ENCODE measurements around the gene PYROXD2.
A peak's percentile ranks its signal among the peaks of the same experiment; 100 is the strongest.

The PYROXD2 gene

DNA sequence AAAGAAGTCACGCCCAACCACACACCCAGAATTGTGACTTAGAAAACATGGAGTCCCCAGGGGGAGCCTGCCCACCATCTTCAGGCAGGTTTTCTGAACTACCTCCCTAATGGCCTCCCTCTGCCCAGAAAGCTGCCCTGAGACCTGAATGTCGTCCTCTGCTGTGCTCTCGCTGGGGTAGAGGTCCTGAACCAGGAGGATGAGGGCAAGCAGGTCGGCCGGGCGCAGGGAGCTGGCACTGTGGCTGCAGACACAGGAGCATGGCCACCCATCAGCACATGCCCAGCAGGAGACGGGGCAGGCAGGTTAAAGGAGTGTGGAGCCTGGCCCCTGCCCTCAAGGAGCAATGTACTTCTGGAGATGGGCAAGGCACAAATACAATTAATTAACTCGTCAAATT, 15.4 kb upstream of the PYROXD2 start:
- no peak overlapping the region for H2AK5ac ChIP-seq (ENCODE audit: low read depth, low read length)

DNA sequence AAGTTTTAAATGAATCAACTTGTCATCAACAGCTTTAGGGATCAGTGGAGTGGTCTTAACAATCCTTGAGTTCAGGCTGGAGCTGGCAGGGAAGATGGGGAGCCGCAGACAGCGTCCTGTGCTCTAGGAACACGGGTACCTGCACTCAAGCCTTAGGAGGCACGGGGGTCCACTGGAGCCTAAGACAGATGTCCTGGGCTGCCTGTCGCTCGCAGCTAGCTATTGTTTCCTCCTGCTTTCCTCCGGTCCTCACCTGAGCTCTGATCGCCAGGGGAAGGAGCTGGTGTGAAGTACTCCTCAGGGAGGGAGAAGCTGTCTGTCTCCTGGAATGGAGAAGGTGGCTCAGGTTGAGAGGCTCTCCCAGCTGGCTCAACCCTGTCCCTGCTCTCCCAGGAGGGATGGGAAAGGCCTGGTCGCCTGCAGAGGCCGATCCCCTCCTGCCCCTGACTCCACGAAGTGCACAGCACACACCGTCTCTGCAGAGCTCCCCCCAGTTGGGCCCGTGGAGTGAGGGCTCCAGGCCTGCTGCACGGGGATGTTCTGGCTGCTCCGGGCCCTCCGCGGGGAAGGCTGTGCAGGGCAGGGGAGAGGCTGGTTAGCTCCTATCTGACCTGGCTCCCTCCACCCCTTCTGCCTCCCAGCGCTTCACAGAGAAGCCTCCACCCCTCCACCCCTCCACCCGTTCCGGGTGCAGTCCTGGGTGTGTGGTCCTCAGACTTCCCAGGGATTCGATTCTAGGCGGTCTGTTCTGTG, 14.5 kb upstream of the PYROXD2 start:
- Histone ChIP-seq H3K4me3 (ENCODE audit: low read length in 2 of 2) (no peak overlapping the region), H3K23ac (ENCODE audit: low read depth, low read length, poor library complexity) (no peak overlapping the region), H4K91ac (ENCODE audit: low read depth, low read length, poor library complexity) (no peak overlapping the region), H2BK120ac (ENCODE audit: low read depth, low read length) (no peak overlapping the region), H2BK15ac (ENCODE audit: low read length) (no peak overlapping the region), H3K4me1 (ENCODE audit: control insufficient read depth in 2 of 2, insufficient read depth in 1 of 2, low read depth in 1 of 2, low read length in 2 of 2) (no peaks in the 10 kb centered on the region), H3K14ac (ENCODE audit: low read length) (peak overlapping the region; percentile 17), H3K9ac (ENCODE audit: low read depth, low read length, poor library complexity) (no peak overlapping the region), H2BK12ac (ENCODE audit: low read length) (no peak overlapping the region), H3K18ac (ENCODE audit: low read length) (peak overlapping the region; percentile 33), H2AFZ (ENCODE audit: low read length) (no peak overlapping the region), H3K27me3 (ENCODE audit: control insufficient read depth in 3 of 3, insufficient read depth in 3 of 3, low read depth in 1 of 3, low read length in 3 of 3) (no peaks in the 10 kb centered on the region), H3K4me2 (ENCODE audit: insufficient read depth, low read length, poor library complexity, severe bottlenecking) (no peak overlapping the region), H3K36me3 (replicated peaks in 1 of 2; ENCODE audit: control insufficient read depth in 2 of 2, insufficient read depth in 2 of 2, low read length in 2 of 2) (peaks cover 30 to 69% of the 10 kb centered on the region in 2 donors), H3K4ac (ENCODE audit: low read length) (no peak overlapping the region), H3K79me1 (ENCODE audit: low read depth, low read length) (no peaks in the 10 kb centered on the region), H2AK5ac (ENCODE audit: low read depth, low read length) (no peak overlapping the region), H2BK5ac (ENCODE audit: low read length) (no peak overlapping the region), H4K8ac (ENCODE audit: low read depth, low read length) (no peak overlapping the region), H3K9me3 (replicated peaks in 1 of 2; ENCODE audit: control insufficient read depth in 2 of 2, insufficient read depth in 1 of 2, low read depth in 1 of 2, low read length in 2 of 2) (peaks cover 10 to 30% of the 10 kb centered on the region in 2 donors), H3K27ac (replicated peaks; ENCODE audit: low read length) (no peak overlapping the region)
- DNase-seq (ENCODE audit: low spot score): no peak
- no CpG with 5 or more reads among the region's 22 CpGs for whole genome bisulfite sequencing, 2 donors (ENCODE audit: extremely low coverage in 2 of 2, insufficient read length in 2 of 2, insufficient replicate concordance in 1 of 2)

More for the DNA sequence above, 15.4 kb upstream of the PYROXD2 start:
- H4K8ac ChIP-seq (ENCODE audit: low read depth, low read length): no peak overlapping the region
- H3K9ac ChIP-seq (ENCODE audit: low read depth, low read length, poor library complexity): peak overlapping the region; percentile 30
- no peak overlapping the region for H2BK15ac ChIP-seq (ENCODE audit: low read length)
- no peak overlapping the region for H3K23ac ChIP-seq (ENCODE audit: low read depth, low read length, poor library complexity)
- H3K27me3 ChIP-seq (ENCODE audit: control insufficient read depth in 3 of 3, insufficient read depth in 3 of 3, low read depth in 1 of 3, low read length in 3 of 3): no peaks in the 10 kb centered on the region
- no peaks in the 10 kb centered on the region for H3K4me1 ChIP-seq (ENCODE audit: control insufficient read depth in 2 of 2, insufficient read depth in 1 of 2, low read depth in 1 of 2, low read length in 2 of 2)
- H3K9me3 ChIP-seq (replicated peaks in 1 of 2; ENCODE audit: control insufficient read depth in 2 of 2, insufficient read depth in 1 of 2, low read depth in 1 of 2, low read length in 2 of 2): peaks cover 12 to 30% of the 10 kb centered on the region in 2 donors
- H3K36me3 ChIP-seq (replicated peaks in 1 of 2; ENCODE audit: control insufficient read depth in 2 of 2, insufficient read depth in 2 of 2, low read length in 2 of 2): peaks cover 38 to 78% of the 10 kb centered on the region in 2 donors
- no peaks in the 10 kb centered on the region for H3K79me1 ChIP-seq (ENCODE audit: low read depth, low read length)
- no peak overlapping the region for H3K27ac ChIP-seq (replicated peaks; ENCODE audit: low read length)
- H2AFZ ChIP-seq (ENCODE audit: low read length): no peak overlapping the region
- H3K4me2 ChIP-seq (ENCODE audit: insufficient read depth, low read length, poor library complexity, severe bottlenecking): no peak overlapping the region
- H4K91ac ChIP-seq (ENCODE audit: low read depth, low read length, poor library complexity): no peak overlapping the region
- H3K14ac ChIP-seq (ENCODE audit: low read length): no peak overlapping the region
- H2BK120ac ChIP-seq (ENCODE audit: low read depth, low read length): no peak overlapping the region
- H3K4ac ChIP-seq (ENCODE audit: low read length): no peak overlapping the region
- H2BK5ac ChIP-seq (ENCODE audit: low read length): no peak overlapping the region
- WGBS, 2 donors (ENCODE audit: extremely low coverage in 2 of 2, insufficient read length in 2 of 2, insufficient replicate concordance in 1 of 2): no CpG with 5 or more reads among the region's 8 CpGs
- no peak for DNase-seq (ENCODE audit: low spot score)
- no peak overlapping the region for H2BK12ac ChIP-seq (ENCODE audit: low read length)
- no peak overlapping the region for H3K4me3 ChIP-seq (ENCODE audit: low read length in 2 of 2)
- no peak overlapping the region for H3K18ac ChIP-seq (ENCODE audit: low read length)

DNA sequence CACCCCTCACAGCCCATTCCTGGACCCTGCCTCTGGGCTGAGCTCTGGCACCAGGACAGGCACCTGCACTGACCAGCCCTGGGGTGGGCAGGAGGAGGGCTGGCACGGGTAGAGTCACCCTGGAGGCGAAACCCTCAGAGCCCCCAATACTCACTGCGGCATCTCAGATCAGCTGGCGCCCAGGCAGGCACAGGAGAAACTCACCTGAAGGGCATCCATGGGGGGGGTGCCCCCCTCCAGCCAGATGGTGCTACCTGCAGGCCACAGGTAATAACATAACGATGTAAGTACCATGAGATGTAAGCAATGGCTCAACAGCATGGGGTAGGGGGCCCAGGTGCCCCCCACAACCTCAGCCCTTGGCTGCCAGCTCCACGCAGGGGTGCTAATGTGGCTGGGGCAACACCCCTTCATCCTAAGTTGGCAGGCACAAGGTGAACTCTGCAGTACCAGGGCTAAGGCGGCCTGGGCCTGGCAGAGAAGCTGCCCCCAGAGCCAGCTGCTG, 12.1 kb upstream of the PYROXD2 start:
- Histone ChIP-seq H2BK5ac (ENCODE audit: low read length) (no peak overlapping the region), H3K36me3 (replicated peaks in 1 of 2; ENCODE audit: control insufficient read depth in 2 of 2, insufficient read depth in 2 of 2, low read length in 2 of 2) (peaks cover 21 to 53% of the 10 kb centered on the region in 2 donors)

DNA sequence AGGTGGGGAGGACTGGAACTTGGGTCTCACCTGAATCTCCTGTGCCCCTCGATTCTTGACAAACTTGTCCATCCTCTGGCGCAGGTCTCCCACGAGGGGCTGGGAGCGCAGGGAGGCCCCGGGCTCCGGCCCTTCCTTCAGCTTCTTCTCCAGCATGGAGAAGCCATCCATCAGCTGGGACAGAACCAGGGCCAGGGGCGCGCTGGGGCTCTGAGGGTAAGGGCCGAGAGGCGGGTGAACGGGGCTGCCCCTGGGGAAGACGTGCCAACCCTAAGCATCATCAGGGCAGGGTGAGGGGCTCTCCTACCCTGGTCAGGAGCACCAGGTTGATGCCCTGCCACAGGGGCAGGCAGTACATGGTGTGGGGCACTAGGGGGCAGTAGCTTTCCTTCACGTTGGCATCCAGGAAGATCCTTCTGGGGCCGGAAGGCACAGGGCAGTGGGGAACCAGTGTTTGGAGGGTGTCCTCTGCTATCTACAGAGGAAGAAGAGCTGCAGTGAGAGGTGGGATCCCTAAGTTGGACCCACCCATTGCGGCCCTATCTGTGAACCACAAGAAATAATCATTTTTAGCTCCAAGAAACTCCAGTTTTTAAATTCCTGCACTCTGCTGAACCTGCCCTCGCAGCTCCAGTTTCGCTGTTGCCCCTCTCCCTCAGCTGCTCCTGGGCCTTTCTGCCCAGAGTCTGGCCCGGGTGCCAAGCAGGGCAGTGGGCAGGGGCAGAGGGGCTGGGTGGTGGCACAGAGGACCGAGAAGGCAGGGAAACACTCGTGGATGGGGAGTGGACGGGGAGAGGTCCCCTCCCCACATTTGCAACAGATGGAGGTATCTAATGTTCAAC, 10.8 kb upstream of the PYROXD2 start:
- WGBS, 2 donors (ENCODE audit: extremely low coverage in 2 of 2, insufficient read length in 2 of 2, insufficient replicate concordance in 1 of 2): no CpG with 5 or more reads among the region's 21 CpGs
- peak; percentile 46 for DNase-seq (ENCODE audit: low spot score)
- Histone ChIP-seq H4K91ac (ENCODE audit: low read depth, low read length, poor library complexity) (no peak overlapping the region), H2BK120ac (ENCODE audit: low read depth, low read length) (no peak overlapping the region), H3K4me1 (ENCODE audit: control insufficient read depth in 2 of 2, insufficient read depth in 1 of 2, low read depth in 1 of 2, low read length in 2 of 2) (no peaks in the 10 kb centered on the region), H3K4me3 (ENCODE audit: low read length in 2 of 2) (no peak overlapping the region), H3K27me3 (ENCODE audit: control insufficient read depth in 3 of 3, insufficient read depth in 3 of 3, low read depth in 1 of 3, low read length in 3 of 3) (no peaks in the 10 kb centered on the region), H2AFZ (ENCODE audit: low read length) (no peak overlapping the region), H3K23ac (ENCODE audit: low read depth, low read length, poor library complexity) (no peak overlapping the region), H3K36me3 (replicated peaks in 1 of 2; ENCODE audit: control insufficient read depth in 2 of 2, insufficient read depth in 2 of 2, low read length in 2 of 2) (peaks cover 11 to 39% of the 10 kb centered on the region in 2 donors), H3K79me1 (ENCODE audit: low read depth, low read length) (no peaks in the 10 kb centered on the region), H3K9me3 (replicated peaks in 1 of 2; ENCODE audit: control insufficient read depth in 2 of 2, insufficient read depth in 1 of 2, low read depth in 1 of 2, low read length in 2 of 2) (peaks cover 0 to 2% of the 10 kb centered on the region in 2 donors), H3K9ac (ENCODE audit: low read depth, low read length, poor library complexity) (peak overlapping the region; percentile 14), H3K27ac (replicated peaks; ENCODE audit: low read length) (no peak overlapping the region), H3K4me2 (ENCODE audit: insufficient read depth, low read length, poor library complexity, severe bottlenecking) (no peak overlapping the region), H2BK5ac (ENCODE audit: low read length) (no peak overlapping the region), H3K14ac (ENCODE audit: low read length) (no peak overlapping the region), H2AK5ac (ENCODE audit: low read depth, low read length) (peak overlapping the region; percentile 88), H2BK15ac (ENCODE audit: low read length) (no peak overlapping the region), H3K4ac (ENCODE audit: low read length) (no peak overlapping the region), H3K18ac (ENCODE audit: low read length) (peak overlapping the region; percentile 70), H2BK12ac (ENCODE audit: low read length) (no peak overlapping the region), H4K8ac (ENCODE audit: low read depth, low read length) (no peak overlapping the region)

More for the DNA sequence above, 12.1 kb upstream of the PYROXD2 start:
- H3K18ac ChIP-seq (ENCODE audit: low read length): peak overlapping the region; percentile 45
- H3K4ac ChIP-seq (ENCODE audit: low read length): no peak overlapping the region
- peak overlapping the region; percentile 65 for H2AK5ac ChIP-seq (ENCODE audit: low read depth, low read length)
- no peak overlapping the region for H3K14ac ChIP-seq (ENCODE audit: low read length)
- peaks cover 10 to 13% of the 10 kb centered on the region in 2 donors for H3K9me3 ChIP-seq (replicated peaks in 1 of 2; ENCODE audit: control insufficient read depth in 2 of 2, insufficient read depth in 1 of 2, low read depth in 1 of 2, low read length in 2 of 2)
- H2BK15ac ChIP-seq (ENCODE audit: low read length): no peak overlapping the region
- H3K4me1 ChIP-seq (ENCODE audit: control insufficient read depth in 2 of 2, insufficient read depth in 1 of 2, low read depth in 1 of 2, low read length in 2 of 2): no peaks in the 10 kb centered on the region
- no peak overlapping the region for H3K9ac ChIP-seq (ENCODE audit: low read depth, low read length, poor library complexity)
- no peaks in the 10 kb centered on the region for H3K27me3 ChIP-seq (ENCODE audit: control insufficient read depth in 3 of 3, insufficient read depth in 3 of 3, low read depth in 1 of 3, low read length in 3 of 3)
- no peak overlapping the region for H3K23ac ChIP-seq (ENCODE audit: low read depth, low read length, poor library complexity)
- no peak overlapping the region for H4K8ac ChIP-seq (ENCODE audit: low read depth, low read length)
- no peak overlapping the region for H2BK12ac ChIP-seq (ENCODE audit: low read length)
- no peak for DNase-seq (ENCODE audit: low spot score)
- H2BK120ac ChIP-seq (ENCODE audit: low read depth, low read length): no peak overlapping the region
- WGBS, 2 donors (ENCODE audit: extremely low coverage in 2 of 2, insufficient read length in 2 of 2, insufficient replicate concordance in 1 of 2): no CpG with 5 or more reads among the region's 7 CpGs
- H2AFZ ChIP-seq (ENCODE audit: low read length): no peak overlapping the region
- no peak overlapping the region for H3K27ac ChIP-seq (replicated peaks; ENCODE audit: low read length)
- no peak overlapping the region for H3K4me3 ChIP-seq (ENCODE audit: low read length in 2 of 2)
- no peak overlapping the region for H3K4me2 ChIP-seq (ENCODE audit: insufficient read depth, low read length, poor library complexity, severe bottlenecking)
- H3K79me1 ChIP-seq (ENCODE audit: low read depth, low read length): no peaks in the 10 kb centered on the region
- H4K91ac ChIP-seq (ENCODE audit: low read depth, low read length, poor library complexity): no peak overlapping the region

All from neuronal stem cell (in vitro differentiated cells).